Ovary (tissue), 3 donors: ENCODE measurements around the gene NFATC3.
"Not testable (repeated sequence)": the region's sequence is repeated elsewhere in the genome, so short reads cannot be mapped to it uniquely, and the experiment has no call there.

Experiments
- CTCF ChIP-seq, 3 donors: fragments of 450-650 bp in 2 of 3; fragments of 200-600 bp in 1 of 3; IDR thresholded peaks; one replicate each; pipeline versions ENCODE4 v1.5.1 to v1.8.0; 2016 to 2022; ENCODE audit warnings: antibody characterized with exemption in 3 of 3, mild to moderate bottlenecking in 1 of 3
- POLR2A ChIP-seq: fragments of 450-650 bp; IDR thresholded peaks from one replicate; pipeline ENCODE4 v1.6.1; 2017; ENCODE audit warnings: antibody characterized with exemption, mild to moderate bottlenecking, moderate library complexity
- donor health status: DM: no; HTN: no; CAD: no.

DNA sequence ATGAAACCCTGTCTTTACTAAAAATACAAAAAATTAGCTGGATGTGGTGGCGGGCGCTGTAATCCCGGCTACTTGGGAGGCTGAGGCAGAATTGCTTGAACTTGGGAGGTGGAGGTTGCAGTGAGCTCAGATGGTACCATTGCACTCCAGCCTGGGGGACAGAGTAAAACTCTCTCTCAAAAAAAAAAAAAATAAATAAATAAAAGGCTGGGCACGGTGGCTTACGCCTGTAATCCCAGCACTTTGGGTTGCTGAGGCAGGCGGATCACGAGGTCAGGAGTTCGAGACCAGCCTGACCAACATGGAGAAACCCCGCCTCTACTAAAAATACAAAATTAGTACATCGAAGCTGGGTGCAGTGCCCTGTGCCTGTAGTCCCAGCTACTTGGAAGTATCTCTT is 7.1 kb downstream of the NFATC3 start:
- TF ChIP-seq CTCF (IDR thresholded peaks at IDR 0.05); POLR2A: not testable (repeated sequence)
